Left lung (tissue), 10 donors: ENCODE data around the gene TUBGCP3. TPM values are rescaled to one million over a fixed set of nuclear protein-coding genes. Genes with fewer than 3 reads are reported as not detected.
"Not testable (repeated sequence)": the region's sequence is repeated elsewhere in the genome, so short reads cannot be mapped to it uniquely, and the experiment has no call there.

Experiments used
- ATAC-seq: fragments of 200-7000 bp; cut with Tn5 transposase; one replicate; pipeline ENCODE4 v1.9.1; 2020; ENCODE audit warnings: moderate library complexity
- DNase-seq, 4 donors: peaks; one replicate each; pipeline ENCODE4 v3.0.0-alpha.2; 2013 to 2020
- H3K27ac ChIP-seq, 2 donors: fragments of 200-600 bp; sonication (generic) in 1 of 2; one replicate each; pipeline versions ENCODE4 v1.5.0 to v1.8.0; 2020 to 2021
- H3K27me3 ChIP-seq, 2 donors: fragments of 200-600 bp; sonication (generic) in 1 of 2; one replicate each; pipeline versions ENCODE4 v1.5.0 to v1.8.0; 2020 to 2021
- H3K36me3 ChIP-seq, 2 donors: fragments of 200-600 bp; sonication (generic) in 1 of 2; one replicate each; pipeline versions ENCODE4 v1.5.0 to v1.8.0; 2020 to 2021
- H3K4me1 ChIP-seq, 2 donors: fragments of 200-600 bp; one replicate each; pipeline ENCODE4 v1.8.0; 2021
- H3K4me3 ChIP-seq, 2 donors: fragments of 200-600 bp; sonication (generic) in 1 of 2; one replicate each; pipeline versions ENCODE4 v1.5.0 to v1.8.0; 2020 to 2021; ENCODE audit warnings: mild to moderate bottlenecking in 1 of 2
- H3K9me3 ChIP-seq, 2 donors: fragments of 200-600 bp; sonication (generic) in 1 of 2; one replicate each; pipeline versions ENCODE4 v1.5.0 to v1.8.0; 2020 to 2021
- intact Hi-C, 2 donors: fragments of 100-400 bp; cut with DNase I; formaldehyde crosslinking; loops; one replicate each; pipeline versions ENCODE4 v1.11.2 to v1.14.2; 2022
- polyA plus RNA-seq, 6 donors: library from polyadenylated mRNA; unstranded; fragments of 120-200 nt; gene quantifications; one replicate each; pipeline ENCODE4 v1.2.1, GENCODE V29; 2013; ENCODE audit not compliant: insufficient read length in 6 of 6
- total RNA-seq, 2 donors: library from RNA; stranded (reverse); fragmentation: NEBNext Ultra II Directional; extraction: Animal tissue kit (Norgen Biotek cat#: 25700); gene quantifications; one replicate each; pipeline ENCODE4 v1.2.1, GENCODE V29; 2021
- TF ChIP-seq, protein P1 (sequence below), 2 donors: fragments of 200-600 bp; sonication (generic) in 1 of 2; IDR thresholded peaks; one replicate each; pipeline versions ENCODE4 v1.5.0 to v1.8.0; 2021; ENCODE audit warnings: antibody characterized with exemption in 2 of 2
- donor health status: DM: no; HTN: yes; CAD: no.
- donor health status: DM: no; HTN: no; CAD: no.

TUBGCP3 gene
- total and polyA plus RNA-seq, 8 donors, result 26.8 to 42.7 (median 32.7) TPM

DNA sequence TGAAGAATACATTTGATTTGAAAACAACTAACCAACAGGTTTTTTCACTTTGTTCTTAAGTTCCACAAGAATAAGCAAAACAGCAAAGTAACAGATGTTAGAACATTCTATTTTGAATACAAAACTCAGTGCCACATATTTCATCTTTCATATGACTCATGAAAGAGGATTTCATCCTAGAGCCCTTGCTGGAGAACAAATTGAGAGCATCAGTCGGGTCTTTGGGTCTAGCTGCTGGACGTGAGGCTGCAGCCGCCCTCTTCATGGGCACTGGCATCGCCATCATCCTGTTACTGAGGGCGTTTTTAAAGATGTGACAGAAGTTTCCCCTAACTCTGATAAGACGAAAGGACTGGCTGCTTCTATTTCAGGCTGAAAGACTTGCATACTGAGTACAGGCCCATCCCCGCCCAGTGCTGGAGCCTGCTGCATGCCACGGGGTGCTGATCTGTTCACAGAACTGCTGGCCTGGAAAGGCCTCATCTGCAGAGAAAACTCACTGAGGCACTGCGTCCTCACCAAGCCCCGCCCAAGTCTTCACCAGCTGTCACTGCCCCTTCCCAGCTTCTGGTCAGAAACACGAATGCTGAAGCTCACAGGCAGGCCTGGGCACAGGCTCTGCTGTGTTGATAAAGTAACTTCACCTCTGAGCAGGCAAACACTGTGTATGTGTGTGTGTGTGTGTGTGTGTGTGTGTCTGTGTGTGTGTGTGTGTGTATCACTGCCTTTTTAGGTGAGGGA is 101.4 kb downstream of the TUBGCP3 start:
- H3K4me1 ChIP-seq, result no peaks in the 10 kb centered on the region
- no peaks in the 10 kb centered on the region for H3K9me3 ChIP-seq
- TF ChIP-seq, protein P1, sequence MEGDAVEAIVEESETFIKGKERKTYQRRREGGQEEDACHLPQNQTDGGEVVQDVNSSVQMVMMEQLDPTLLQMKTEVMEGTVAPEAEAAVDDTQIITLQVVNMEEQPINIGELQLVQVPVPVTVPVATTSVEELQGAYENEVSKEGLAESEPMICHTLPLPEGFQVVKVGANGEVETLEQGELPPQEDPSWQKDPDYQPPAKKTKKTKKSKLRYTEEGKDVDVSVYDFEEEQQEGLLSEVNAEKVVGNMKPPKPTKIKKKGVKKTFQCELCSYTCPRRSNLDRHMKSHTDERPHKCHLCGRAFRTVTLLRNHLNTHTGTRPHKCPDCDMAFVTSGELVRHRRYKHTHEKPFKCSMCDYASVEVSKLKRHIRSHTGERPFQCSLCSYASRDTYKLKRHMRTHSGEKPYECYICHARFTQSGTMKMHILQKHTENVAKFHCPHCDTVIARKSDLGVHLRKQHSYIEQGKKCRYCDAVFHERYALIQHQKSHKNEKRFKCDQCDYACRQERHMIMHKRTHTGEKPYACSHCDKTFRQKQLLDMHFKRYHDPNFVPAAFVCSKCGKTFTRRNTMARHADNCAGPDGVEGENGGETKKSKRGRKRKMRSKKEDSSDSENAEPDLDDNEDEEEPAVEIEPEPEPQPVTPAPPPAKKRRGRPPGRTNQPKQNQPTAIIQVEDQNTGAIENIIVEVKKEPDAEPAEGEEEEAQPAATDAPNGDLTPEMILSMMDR (IDR thresholded peaks at IDR 0.05), result no peak
- peaks cover 0 to 50% of the 10 kb centered on the region in 2 donors for H3K36me3 ChIP-seq
- H3K4me3 ChIP-seq, result no peak overlapping the region
- H3K27ac ChIP-seq, result no peak overlapping the region
- ATAC-seq (no peak), DNase-seq (no peak)
- intact Hi-C loops, result no loop called here
- H3K27me3 ChIP-seq, result no peaks in the 10 kb centered on the region

DNA sequence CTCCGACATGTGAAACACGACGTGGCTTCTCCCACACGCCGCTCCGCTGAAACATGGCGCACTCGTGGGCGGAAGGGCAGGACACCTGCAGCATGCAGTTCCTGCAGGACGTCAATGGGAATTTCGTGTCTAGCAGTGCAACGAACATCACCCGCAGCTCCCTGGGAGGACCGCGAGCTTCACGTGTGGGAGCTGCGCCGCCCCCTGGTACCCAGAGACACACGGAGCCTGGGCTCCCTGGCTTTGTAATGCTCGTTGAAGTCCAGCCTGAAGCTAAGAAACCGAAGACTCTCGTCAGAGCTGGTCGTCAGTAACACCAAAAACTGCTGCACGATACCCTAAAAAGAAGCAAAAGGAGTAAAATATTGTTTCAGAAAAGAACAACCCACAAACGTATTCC is 102.1 kb downstream of the TUBGCP3 start:
- ATAC-seq, H3K4me1 ChIP-seq, H3K4me3 ChIP-seq, H3K27me3 ChIP-seq, intact Hi-C loops, H3K27ac ChIP-seq, H3K9me3 ChIP-seq, DNase-seq: not testable (repeated sequence)
- H3K36me3 ChIP-seq, result peaks cover 0 to 50% of the 10 kb centered on the region in 2 donors

DNA sequence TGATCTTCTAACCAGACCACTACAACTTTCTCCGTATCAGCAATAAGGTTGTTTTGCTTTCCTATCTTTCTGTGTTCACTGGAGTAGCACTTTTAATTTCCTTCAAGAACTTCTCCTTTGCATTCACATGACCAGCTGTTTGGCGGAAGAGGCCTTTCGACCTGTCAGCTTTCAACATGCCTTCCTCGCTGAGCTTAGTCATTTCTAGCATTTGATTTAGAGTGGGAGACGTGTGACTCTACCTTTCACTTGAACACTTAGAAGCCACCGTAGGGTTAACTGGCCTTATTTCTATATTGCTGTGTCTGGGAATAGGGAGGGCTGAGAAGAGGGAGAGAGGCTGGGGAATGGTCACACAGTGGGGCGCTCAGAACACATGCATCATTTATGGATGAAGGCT is 104.7 kb downstream of the TUBGCP3 start:
- peaks cover 0 to 7% of the 10 kb centered on the region in 2 donors for H3K9me3 ChIP-seq
- no peak overlapping the region for H3K4me3 ChIP-seq
- ATAC-seq (no peak), DNase-seq (no peak)
- intact Hi-C loops, result no loop called here
- H3K4me1 ChIP-seq, result no peaks in the 10 kb centered on the region
- TF ChIP-seq, protein P1 (IDR thresholded peaks at IDR 0.05), result no peak
- no peak overlapping the region for H3K27ac ChIP-seq
- H3K27me3 ChIP-seq, result no peaks in the 10 kb centered on the region
- peaks cover 0 to 43% of the 10 kb centered on the region in 2 donors for H3K36me3 ChIP-seq

DNA sequence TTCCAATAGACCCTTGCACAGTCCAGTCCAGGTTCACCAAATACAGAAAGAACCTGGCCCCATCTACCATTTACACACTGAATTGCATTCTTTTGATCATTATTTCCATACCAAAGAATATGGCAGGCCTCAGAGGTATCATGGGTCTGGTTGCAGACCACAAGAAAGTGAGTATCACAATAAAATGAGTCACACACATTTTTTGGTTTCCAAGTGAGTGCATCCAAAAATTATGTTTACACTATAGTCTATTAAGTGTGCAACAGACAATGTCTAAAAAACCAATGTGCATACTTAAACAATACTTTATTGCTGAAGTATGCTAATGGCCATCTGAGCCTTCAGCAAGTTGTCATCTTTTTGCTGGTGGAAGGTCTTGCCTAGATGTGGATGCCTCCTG is 106.5 kb downstream of the TUBGCP3 start:
- no peak overlapping the region for H3K4me3 ChIP-seq
- H3K4me1 ChIP-seq, result no peaks in the 10 kb centered on the region
- intact Hi-C loops, result no loop called here
- DNase-seq (no peak), ATAC-seq (no peak)
- H3K27me3 ChIP-seq, result no peaks in the 10 kb centered on the region
- TF ChIP-seq, protein P1 (IDR thresholded peaks at IDR 0.05), result no peak
- H3K27ac ChIP-seq, result no peak overlapping the region
- H3K36me3 ChIP-seq, result peaks cover 0 to 29% of the 10 kb centered on the region in 2 donors
- H3K9me3 ChIP-seq, result peaks cover 0 to 7% of the 10 kb centered on the region in 2 donors

DNA sequence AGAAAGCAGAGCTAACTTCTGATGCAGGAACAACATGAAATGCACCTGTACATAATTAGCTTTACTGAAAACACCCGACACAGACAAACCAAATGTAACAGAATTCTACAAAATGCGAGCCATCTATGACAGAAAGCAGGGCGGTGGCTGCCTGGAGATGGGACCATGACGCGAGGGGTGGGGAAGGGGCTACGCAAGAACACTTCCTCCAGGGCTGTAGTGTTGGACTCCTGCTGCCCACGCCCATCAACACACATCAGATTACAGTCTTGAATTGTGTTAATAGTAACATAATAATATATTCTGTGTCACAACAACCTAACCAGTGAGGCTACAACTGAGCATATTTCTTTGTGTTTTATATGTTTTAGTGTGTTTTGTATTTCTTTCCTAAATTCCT is 108.6 kb downstream of the TUBGCP3 start:
- TF ChIP-seq, protein P1 (IDR thresholded peaks at IDR 0.05), result no peak
- DNase-seq (no peak), ATAC-seq (no peak)
- Histone ChIP-seq H3K4me3 (no peak overlapping the region), H3K36me3 (peaks cover 0 to 8% of the 10 kb centered on the region in 2 donors), H3K9me3 (peaks cover 0 to 7% of the 10 kb centered on the region in 2 donors), H3K27me3 (no peaks in the 10 kb centered on the region), H3K27ac (no peak overlapping the region), H3K4me1 (no peaks in the 10 kb centered on the region)
- intact Hi-C loops, result no loop called here
